B cell (primary cell): ENCODE measurements around the gene TLX2. TPM values are rescaled to one million over a fixed set of nuclear protein-coding genes. Genes with fewer than 3 reads are reported as not detected.

Experiments used
- ATAC-seq: fragments of 200-7000 bp; cut with Tn5 transposase; one replicate; pipeline ENCODE4 v1.10.0; 2021; ENCODE audit warnings: low read depth, mild to moderate bottlenecking, moderate number of reproducible peaks, moderate library complexity
- CTCF ChIA-PET: fragments of 350-600 bp; sonication (Branson Sonifier 250); formaldehyde crosslinking; loops from one replicate; lab custom pipeline; 2021; ENCODE audit warnings: antibody characterized with exemption, inconsistent platforms; lab: Charles Lee
- POLR2A ChIA-PET: fragments of 350-600 bp; sonication (Branson Sonifier 250); formaldehyde crosslinking; loops from one replicate; lab custom pipeline; 2021; ENCODE audit warnings: antibody characterized with exemption; lab: Charles Lee
- DNase-seq: peaks from one replicate; pipeline ENCODE4 v3.0.0; 2013
- H2AFZ ChIP-seq: 2 replicates; pipeline ENCODE4 v1.6.1; 2012; ENCODE audit warnings: mild to moderate bottlenecking, low read depth, low read length; ENCODE audit not compliant: insufficient read depth, poor library complexity, severe bottlenecking
- H3K27ac ChIP-seq, 2 donors: 1 replicate in 1 of 2; 2 replicates in 1 of 2; pipeline ENCODE4 v1.5.1; 2012 to 2013; ENCODE audit warnings: low read length in 2 of 2, mild to moderate bottlenecking in 2 of 2, moderate library complexity in 1 of 2
- H3K27me3 ChIP-seq, 4 experiments: fragments of 200-600 bp in 1 of 4; sonication (generic) in 1 of 4; replicated peaks in 1 of 4; 1 replicate in 2 of 4; 2 replicates in 2 of 4; pipeline versions ENCODE4 v1.6.1 to v1.7.0; 2013 to 2016; ENCODE audit warnings: low read length in 3 of 4, mild to moderate bottlenecking in 2 of 4, mixed read lengths in 1 of 4, moderate library complexity in 1 of 4; ENCODE audit not compliant: insufficient read depth in 4 of 4, control insufficient read depth in 3 of 4; ENCODE audit errors: control extremely low read depth in 1 of 4
- H3K36me3 ChIP-seq, 2 experiments: replicated peaks in 1 of 2; 1 replicate in 1 of 2; 2 replicates in 1 of 2; pipeline versions ENCODE4 v1.6.1 to v1.7.1; 2013; ENCODE audit warnings: low read length in 1 of 2; ENCODE audit not compliant: insufficient read depth in 2 of 2, control insufficient read depth in 1 of 2; ENCODE audit errors: control extremely low read depth in 1 of 2, extremely low read depth in 1 of 2
- H3K4me1 ChIP-seq, 2 donors: fragments of 200-600 bp in 1 of 2; sonication (generic) in 1 of 2; 1 replicate in 1 of 2; 2 replicates in 1 of 2; pipeline versions ENCODE4 v1.5.1 to v1.6.1; 2013 to 2017; ENCODE audit warnings: low read length in 2 of 2; ENCODE audit not compliant: control insufficient read depth in 2 of 2, insufficient read depth in 2 of 2
- H3K4me2 ChIP-seq: replicated peaks from 2 replicates; pipeline ENCODE3; 2012; ENCODE audit warnings: mild to moderate bottlenecking, low read depth, low read length; ENCODE audit not compliant: poor library complexity, severe bottlenecking
- H3K4me3 ChIP-seq, 5 experiments: fragments of 200-600 bp in 1 of 5; sonication (generic) in 1 of 5; 1 replicate in 3 of 5; 2 replicates in 2 of 5; pipeline versions ENCODE4 v1.5.1 to v1.7.0; 2011 to 2016; ENCODE audit warnings: low read length in 4 of 5, mild to moderate bottlenecking in 4 of 5, low read depth in 2 of 5, control low read depth in 1 of 5, moderate library complexity in 1 of 5; ENCODE audit not compliant: insufficient read depth in 1 of 5; ENCODE audit errors: control extremely low read depth in 1 of 5, extremely low read depth in 1 of 5
- H3K79me2 ChIP-seq: fragments of 200-600 bp; sonication (generic); one replicate; pipeline ENCODE4 v1.6.0; 2016; ENCODE audit warnings: low read length; ENCODE audit not compliant: control insufficient read depth, insufficient read depth
- H3K9ac ChIP-seq: fragments of 200-600 bp; sonication (generic); 2 replicates; pipeline ENCODE4 v1.6.1; 2017; ENCODE audit warnings: mild to moderate bottlenecking, low read length, moderate library complexity
- H3K9me3 ChIP-seq, 3 donors: one replicate each; pipeline versions ENCODE4 v1.6.1 to v1.7.1; 2013; ENCODE audit warnings: low read length in 2 of 3; ENCODE audit not compliant: control insufficient read depth in 2 of 3, insufficient read depth in 1 of 3; ENCODE audit errors: control extremely low read depth in 1 of 3
- H4K20me1 ChIP-seq: 2 replicates; pipeline ENCODE4 v1.6.0; 2012; ENCODE audit warnings: mild to moderate bottlenecking, low read length; ENCODE audit not compliant: insufficient read depth, control insufficient read depth, poor library complexity, severe bottlenecking
- H3K27ac Mint-ChIP-seq: one replicate; pipeline ENCODE4 v1.8.0; 2021; ENCODE audit warnings: mixed read lengths
- H3K27me3 Mint-ChIP-seq: one replicate; pipeline ENCODE4 v1.8.0; 2021; ENCODE audit warnings: mixed read lengths
- H3K4me1 Mint-ChIP-seq: one replicate; pipeline ENCODE4 v1.8.0; 2021; ENCODE audit warnings: mixed read lengths
- H3K4me3 Mint-ChIP-seq: one replicate; pipeline ENCODE4 v1.8.0; 2021; ENCODE audit warnings: mixed read lengths
- H3K9me3 Mint-ChIP-seq: one replicate; pipeline ENCODE4 v1.8.0; 2022; ENCODE audit warnings: mixed read lengths; ENCODE audit not compliant: insufficient read depth
- CTCF ChIP-seq: fragments of 200-600 bp; IDR thresholded peaks from one replicate; pipeline ENCODE4 v1.8.0; 2022; ENCODE audit warnings: antibody characterized with exemption, mild to moderate bottlenecking
- EZH2 ChIP-seq: IDR thresholded peaks from 2 replicates; pipeline ENCODE4 v1.6.1; 2012; ENCODE audit warnings: borderline replicate concordance, low read depth, mild to moderate bottlenecking, moderate library complexity, low read length; ENCODE audit not compliant: insufficient read depth, poor library complexity, severe bottlenecking
- WGBS: methylation state at CpG from one replicate; pipeline ENCODE4 v1.1.5; 2013; ENCODE audit warnings: missing lambda C conversion rate; ENCODE audit not compliant: insufficient coverage; 5-methylcytosine and 5-hydroxymethylcytosine counted together
- intact Hi-C: fragments of 100-400 bp; cut with micrococcal nuclease; formaldehyde crosslinking; loops from one replicate; pipeline ENCODE4 v1.10.0; 2022
- polyA plus RNA-seq: library from polyadenylated mRNA; depleted of rRNA; stranded (reverse); fragments of >200 nt; gene quantifications from 2 replicates; pipeline ENCODE4 v1.2.3, GENCODE V29; 2012
- total RNA-seq, 2 donors: library from RNA; stranded (reverse); fragments of 120-200 nt in 1 of 2; gene quantifications; 1 replicate in 1 of 2; 2 replicates in 1 of 2; pipeline versions ENCODE4 v1.2.3 to v1.2.4, GENCODE V29; 2013 to 2022

TLX2 gene
- total and polyA plus RNA-seq, 2 donors (not counting 1 experiment from before 2014, with no cell fraction given) = 0.06 TPM; not detected in 1

GRCh38 chr2:74489906-74490305, 24.3 kb upstream of the TLX2 start:
- ATAC-seq = no peak
- H3K9me3 Mint-ChIP-seq = no peaks in the 10 kb centered on the region
- Histone ChIP-seq H2AFZ (no peak overlapping the region), H3K9me3 (no peaks in the 10 kb centered on the region), H3K27me3 (no peaks in the 10 kb centered on the region), H4K20me1 (peaks cover 36% of the 10 kb centered on the region), H3K27ac (no peak overlapping the region), H3K9ac (no peak overlapping the region), H3K4me2 (no peak overlapping the region), H3K79me2 (peaks cover 26% of the 10 kb centered on the region), H3K4me1 (no peaks in the 10 kb centered on the region), H3K4me3 (no peak overlapping the region), H3K36me3 (peaks cover 0 to 72% of the 10 kb centered on the region in 2 experiments)
- no CpG with 5 or more reads among the region's 9 CpGs for WGBS
- intact Hi-C loops = no loop called here
- no peak for DNase-seq
- CTCF ChIA-PET = interaction anchor here (1.3 kb wide), 1 partner anchor 12 kb away, joined by 3 read pairs; no protein-coding TSS in a partner anchor
- no peak overlapping the region for H3K4me3 Mint-ChIP-seq
- H3K27me3 Mint-ChIP-seq = no peaks in the 10 kb centered on the region
- POLR2A ChIA-PET = no interaction called here
- no peak overlapping the region for H3K27ac Mint-ChIP-seq
- peaks cover 4% of the 10 kb centered on the region for H3K4me1 Mint-ChIP-seq
- TF ChIP-seq EZH2 = no peak
- no peak for TF ChIP-seq CTCF

DNA sequence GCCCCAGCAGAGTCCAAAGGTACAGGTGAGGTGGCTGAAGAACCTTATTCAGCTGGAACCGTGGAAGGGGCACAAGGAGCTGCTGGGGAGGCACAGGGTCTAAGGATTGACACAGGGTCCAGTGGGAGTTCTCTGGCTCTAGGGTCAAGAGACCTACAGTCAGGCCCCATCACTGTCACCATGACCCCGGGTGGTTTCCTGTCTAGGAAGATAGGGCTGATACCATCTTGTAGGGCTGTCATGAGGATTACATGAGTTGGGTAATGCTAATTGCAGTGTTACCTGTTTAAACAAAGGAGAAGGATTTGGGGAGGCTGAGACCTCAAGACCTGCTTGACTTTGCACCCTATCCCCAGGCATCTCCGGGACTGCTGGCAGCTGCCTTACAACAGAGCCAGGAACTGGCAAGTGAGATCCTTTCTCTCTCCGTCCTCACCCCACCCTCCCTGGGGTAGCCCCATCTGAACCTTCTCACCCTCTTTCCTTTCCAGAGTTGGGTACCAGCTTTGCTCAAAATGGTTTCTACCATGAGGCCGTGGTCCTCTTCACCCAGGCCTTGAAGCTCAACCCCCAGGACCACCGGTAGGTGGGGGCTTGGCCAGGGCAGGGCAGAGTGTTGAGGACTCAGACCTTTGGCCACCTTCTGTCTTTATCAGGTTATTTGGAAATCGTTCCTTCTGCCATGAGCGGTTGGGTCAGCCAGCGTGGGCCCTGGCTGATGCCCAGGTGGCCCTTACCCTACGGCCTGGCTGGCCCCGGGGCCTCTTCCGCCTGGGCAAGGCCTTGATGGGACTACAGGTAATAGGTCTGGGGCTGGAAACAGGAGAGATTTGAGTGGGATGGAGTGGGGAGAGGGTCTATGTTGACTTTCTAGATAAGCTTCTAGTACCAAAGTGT, 22.4 kb upstream of the TLX2 start:
- TF ChIP-seq EZH2 (no peak), CTCF (no peak)
- no peak overlapping the region for H3K4me3 ChIP-seq
- ATAC-seq (no peak), DNase-seq (no peak)
- peaks cover 9% of the 10 kb centered on the region for H3K79me2 ChIP-seq
- H3K9ac ChIP-seq = no peak overlapping the region
- intact Hi-C loops = no loop called here
- H3K27ac ChIP-seq = no peak overlapping the region
- H3K9me3 ChIP-seq = no peaks in the 10 kb centered on the region
- H3K4me1 ChIP-seq = no peaks in the 10 kb centered on the region
- ChIA-PET CTCF (interaction anchor here (0.9 to 1.9 kb wide), 2 partner anchors 12 to 94 kb away, joined by 3 to 5 read pairs; no protein-coding TSS in a partner anchor), POLR2A (interaction anchor here (0.6 kb wide), 1 partner anchor 90 kb away, joined by 9 read pairs; no protein-coding TSS in a partner anchor)
- no peaks in the 10 kb centered on the region for H3K9me3 Mint-ChIP-seq
- H3K27me3 ChIP-seq = no peaks in the 10 kb centered on the region
- WGBS = 97% methylated on average over 11 of the region's 12 CpGs
- no peak overlapping the region for H3K4me3 Mint-ChIP-seq
- H2AFZ ChIP-seq = no peak overlapping the region
- no peak overlapping the region for H3K4me2 ChIP-seq
- H3K27me3 Mint-ChIP-seq = no peaks in the 10 kb centered on the region
- H3K36me3 ChIP-seq = peaks cover 0 to 64% of the 10 kb centered on the region in 2 experiments
- H3K27ac Mint-ChIP-seq = no peak overlapping the region
- no peaks in the 10 kb centered on the region for H3K4me1 Mint-ChIP-seq
- peaks cover 25% of the 10 kb centered on the region for H4K20me1 ChIP-seq
